ENCODE results near the gene SON.

Gene SON

GRCh38 chr21:33539616-33540015, 3.2 kb upstream of the SON start:
- Histone ChIP-seq H2AK5ac (ENCODE audit: low read length) (no peak overlapping the region), H2AFZ (ENCODE audit: insufficient read depth, low read length, poor library complexity) (no peak overlapping the region), H3K4me2 (ENCODE audit: low read length) (no peak overlapping the region), H4K8ac (ENCODE audit: low read depth, low read length) (no peak overlapping the region), H3K23ac (ENCODE audit: low read length) (no peak overlapping the region), H3K9ac (ENCODE audit: low read length) (no peak overlapping the region), H3K4me1 (ENCODE audit: control insufficient read depth in 1 of 2, insufficient read depth in 2 of 2, low read length in 2 of 2) (peaks cover 0 to 4% of the 10 kb centered on the region in 2 experiments), H3K27me3 (ENCODE audit: insufficient read depth, low read length) (no peaks in the 10 kb centered on the region), H3K79me2 (ENCODE audit: control insufficient read depth, insufficient read depth, low read length, poor library complexity) (peaks cover 8% of the 10 kb centered on the region), H3K36me3 (ENCODE audit: control insufficient read depth in 1 of 2, insufficient read depth in 2 of 2, low read length in 2 of 2) (peaks cover 7 to 11% of the 10 kb centered on the region in 2 experiments), H2BK12ac (ENCODE audit: low read length) (no peak overlapping the region), H4K12ac (ENCODE audit: low read depth, low read length) (no peak overlapping the region), H3K18ac (ENCODE audit: low read length) (no peak overlapping the region), H3K14ac (ENCODE audit: low read length) (no peak overlapping the region), H2BK120ac (ENCODE audit: insufficient read depth, low read length, poor library complexity) (no peak overlapping the region), H2BK5ac (ENCODE audit: low read depth, low read length, poor library complexity) (no peak overlapping the region), H4K91ac (ENCODE audit: low read depth, low read length) (no peak overlapping the region), H3K9me3 (ENCODE audit: insufficient read depth, low read depth, low read length) (no peaks in the 10 kb centered on the region), H3K79me1 (ENCODE audit: low read length) (peaks cover 10% of the 10 kb centered on the region), H3K4ac (ENCODE audit: low read depth, low read length) (peak overlapping the region; percentile 43), H3K27ac (ENCODE audit: low read depth, low read length) (no peak overlapping the region), H3K4me3 (ENCODE audit: low read depth, low read length) (no peak overlapping the region)
- peak; percentile 24 to 65 for DNase-seq
- no CpG with 5 or more reads among the region's 4 CpGs for WGBS (ENCODE audit: extremely low coverage, insufficient coverage, insufficient read length)

DNA sequence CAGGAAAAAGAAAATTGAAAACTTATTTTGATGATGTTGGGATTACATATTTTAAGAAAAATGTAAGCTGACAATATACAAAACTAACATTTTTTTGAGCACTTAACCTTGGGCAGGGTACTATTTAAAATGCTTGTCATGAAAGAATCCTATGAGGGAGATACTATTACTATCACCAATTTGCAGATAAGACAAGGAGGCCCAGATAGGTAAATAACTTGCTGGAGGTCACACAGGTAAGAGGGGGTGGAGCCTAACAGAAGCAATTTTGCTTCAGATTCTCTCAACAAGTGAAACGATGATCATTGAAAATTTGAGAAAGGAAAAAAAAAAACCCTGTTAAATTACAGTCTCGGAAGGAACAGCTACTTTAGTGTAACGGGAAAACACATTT, 2.1 kb upstream of the SON start:
- Histone ChIP-seq H3K4me3 (ENCODE audit: low read depth, low read length) (no peak overlapping the region), H3K9me3 (ENCODE audit: insufficient read depth, low read depth, low read length) (no peaks in the 10 kb centered on the region), H4K91ac (ENCODE audit: low read depth, low read length) (no peak overlapping the region), H3K9ac (ENCODE audit: low read length) (no peak overlapping the region), H2BK5ac (ENCODE audit: low read depth, low read length, poor library complexity) (no peak overlapping the region), H3K23ac (ENCODE audit: low read length) (no peak overlapping the region), H4K12ac (ENCODE audit: low read depth, low read length) (no peak overlapping the region), H2BK12ac (ENCODE audit: low read length) (no peak overlapping the region), H3K27me3 (ENCODE audit: insufficient read depth, low read length) (no peaks in the 10 kb centered on the region), H2AK5ac (ENCODE audit: low read length) (no peak overlapping the region), H3K79me2 (ENCODE audit: control insufficient read depth, insufficient read depth, low read length, poor library complexity) (peaks cover 8% of the 10 kb centered on the region), H3K18ac (ENCODE audit: low read length) (no peak overlapping the region), H3K36me3 (ENCODE audit: control insufficient read depth in 1 of 2, insufficient read depth in 2 of 2, low read length in 2 of 2) (peaks cover 5 to 8% of the 10 kb centered on the region in 2 experiments), H3K27ac (ENCODE audit: low read depth, low read length) (no peak overlapping the region), H3K4me2 (ENCODE audit: low read length) (no peak overlapping the region), H2AFZ (ENCODE audit: insufficient read depth, low read length, poor library complexity) (no peak overlapping the region), H3K4ac (ENCODE audit: low read depth, low read length) (no peak overlapping the region), H3K14ac (ENCODE audit: low read length) (no peak overlapping the region), H4K8ac (ENCODE audit: low read depth, low read length) (no peak overlapping the region), H3K4me1 (ENCODE audit: control insufficient read depth in 1 of 2, insufficient read depth in 2 of 2, low read length in 2 of 2) (peaks cover 0 to 4% of the 10 kb centered on the region in 2 experiments), H2BK120ac (ENCODE audit: insufficient read depth, low read length, poor library complexity) (no peak overlapping the region), H3K79me1 (ENCODE audit: low read length) (peaks cover 10% of the 10 kb centered on the region)
- no CpG with 5 or more reads among the region's 3 CpGs for WGBS (ENCODE audit: extremely low coverage, insufficient coverage, insufficient read length)
- peak; percentile 17 to 76 for DNase-seq

DNA sequence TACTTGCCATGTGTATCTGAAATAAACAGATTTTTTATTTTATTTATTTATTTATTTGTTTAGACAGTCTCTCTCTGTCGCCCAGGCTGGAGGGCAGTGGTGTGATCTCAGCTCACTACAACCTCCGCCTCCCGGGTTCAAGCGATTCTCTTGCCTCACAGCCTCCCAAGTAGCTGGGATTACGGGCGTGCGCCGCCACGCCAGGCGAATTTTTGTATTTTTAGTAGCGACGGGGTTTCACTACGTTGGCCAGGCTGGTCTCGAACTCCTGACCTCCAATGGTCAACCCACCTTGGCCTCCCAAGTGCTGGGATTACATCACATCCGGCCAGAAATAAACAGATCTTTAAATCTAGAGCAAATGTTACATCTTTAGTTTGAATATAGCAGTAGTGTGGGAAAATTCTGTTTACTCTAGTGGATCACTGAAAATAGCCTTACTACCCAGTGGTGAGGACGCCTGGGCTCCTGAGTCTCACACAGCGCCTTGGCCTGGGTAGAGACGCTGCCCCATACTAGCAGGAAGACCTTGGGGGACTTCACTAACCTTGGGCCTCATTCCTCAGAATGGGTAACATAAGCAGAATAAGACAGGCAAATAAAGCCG, 1.6 kb upstream of the SON start:
- Histone ChIP-seq H2BK12ac (ENCODE audit: low read length) (no peak overlapping the region), H3K14ac (ENCODE audit: low read length) (no peak overlapping the region), H4K8ac (ENCODE audit: low read depth, low read length) (peak overlapping the region; percentile 3), H3K9ac (ENCODE audit: low read length) (peak overlapping the region; percentile 57), H2BK5ac (ENCODE audit: low read depth, low read length, poor library complexity) (no peak overlapping the region), H3K79me2 (ENCODE audit: control insufficient read depth, insufficient read depth, low read length, poor library complexity) (peaks cover 8% of the 10 kb centered on the region), H3K4me1 (ENCODE audit: control insufficient read depth in 1 of 2, insufficient read depth in 2 of 2, low read length in 2 of 2) (peaks cover 0 to 4% of the 10 kb centered on the region in 2 experiments), H2AK5ac (ENCODE audit: low read length) (no peak overlapping the region), H3K27me3 (ENCODE audit: insufficient read depth, low read length) (no peaks in the 10 kb centered on the region), H3K4me2 (ENCODE audit: low read length) (peak overlapping the region; percentile 95), H3K9me3 (ENCODE audit: insufficient read depth, low read depth, low read length) (no peaks in the 10 kb centered on the region), H4K12ac (ENCODE audit: low read depth, low read length) (peak overlapping the region; percentile 23), H2AFZ (ENCODE audit: insufficient read depth, low read length, poor library complexity) (no peak overlapping the region), H3K4me3 (ENCODE audit: low read depth, low read length) (peak overlapping the region; percentile 64), H3K18ac (ENCODE audit: low read length) (no peak overlapping the region), H3K23ac (ENCODE audit: low read length) (no peak overlapping the region), H3K79me1 (ENCODE audit: low read length) (peaks cover 10% of the 10 kb centered on the region), H3K27ac (ENCODE audit: low read depth, low read length) (peak overlapping the region; percentile 16), H2BK120ac (ENCODE audit: insufficient read depth, low read length, poor library complexity) (no peak overlapping the region), H3K36me3 (ENCODE audit: control insufficient read depth in 1 of 2, insufficient read depth in 2 of 2, low read length in 2 of 2) (peaks cover 5 to 6% of the 10 kb centered on the region in 2 experiments), H3K4ac (ENCODE audit: low read depth, low read length) (peak overlapping the region; percentile 26), H4K91ac (ENCODE audit: low read depth, low read length) (no peak overlapping the region)
- DNase-seq, result peak in 1 of 2 donors; percentile 19
- WGBS (ENCODE audit: extremely low coverage, insufficient coverage, insufficient read length), result no CpG with 5 or more reads among the region's 19 CpGs

GRCh38 chr21:33541756-33542639, 840 bp upstream of the SON start, which contains the start of gene GART:
TSS of gene GART (minus strand) at chr21:33542117. CDS start at chr21:33539315, 2,802 bp downstream.
- H3K14ac ChIP-seq (ENCODE audit: low read length), result peak within 1 kb of the TSS; percentile 96
- H3K79me2 ChIP-seq (ENCODE audit: control insufficient read depth, insufficient read depth, low read length, poor library complexity), result peaks cover 8% of the 10 kb centered on the region
- H4K91ac ChIP-seq (ENCODE audit: low read depth, low read length), result peak within 1 kb of the TSS; percentile 83
- H3K79me1 ChIP-seq (ENCODE audit: low read length), result peaks cover 10% of the 10 kb centered on the region
- no CpG with 5 or more reads among the region's 56 CpGs for WGBS (ENCODE audit: extremely low coverage, insufficient coverage, insufficient read length)
- peak within 1 kb of the TSS; percentile 93 for H2BK5ac ChIP-seq (ENCODE audit: low read depth, low read length, poor library complexity)
- H3K4me1 ChIP-seq (ENCODE audit: control insufficient read depth in 1 of 2, insufficient read depth in 2 of 2, low read length in 2 of 2), result peaks cover 0 to 4% of the 10 kb centered on the region in 2 experiments
- H2BK120ac ChIP-seq (ENCODE audit: insufficient read depth, low read length, poor library complexity), result peak within 1 kb of the TSS; percentile 71
- peak within 1 kb of the TSS; percentile 89 for H3K4me3 ChIP-seq (ENCODE audit: low read depth, low read length)
- no peak within 1 kb of the TSS for H3K23ac ChIP-seq (ENCODE audit: low read length)
- peak within 1 kb of the TSS; percentile 62 for H2AFZ ChIP-seq (ENCODE audit: insufficient read depth, low read length, poor library complexity)
- peak within 1 kb of the TSS; percentile 98 for H3K27ac ChIP-seq (ENCODE audit: low read depth, low read length)
- H3K4me2 ChIP-seq (ENCODE audit: low read length), result peak within 1 kb of the TSS; percentile 95
- H3K27me3 ChIP-seq (ENCODE audit: insufficient read depth, low read length), result no peaks in the 10 kb centered on the region
- H3K18ac ChIP-seq (ENCODE audit: low read length), result peak within 1 kb of the TSS; percentile 69
- H3K9ac ChIP-seq (ENCODE audit: low read length), result peak within 1 kb of the TSS; percentile 100
- peak within 1 kb of the TSS; percentile 96 for H4K8ac ChIP-seq (ENCODE audit: low read depth, low read length)
- H3K4ac ChIP-seq (ENCODE audit: low read depth, low read length), result peak within 1 kb of the TSS; percentile 48
- peak within 1 kb of the TSS; percentile 27 for H2AK5ac ChIP-seq (ENCODE audit: low read length)
- H3K36me3 ChIP-seq (ENCODE audit: control insufficient read depth in 1 of 2, insufficient read depth in 2 of 2, low read length in 2 of 2), result peaks cover 2 to 7% of the 10 kb centered on the region in 2 experiments
- peak within 1 kb of the TSS; percentile 78 for H4K12ac ChIP-seq (ENCODE audit: low read depth, low read length)
- peak; percentile 74 to 82 for DNase-seq
- H3K9me3 ChIP-seq (ENCODE audit: insufficient read depth, low read depth, low read length), result no peaks in the 10 kb centered on the region
- H2BK12ac ChIP-seq (ENCODE audit: low read length), result no peak within 1 kb of the TSS
